ENCODE results near the gene UQCRC1.

DNA sequence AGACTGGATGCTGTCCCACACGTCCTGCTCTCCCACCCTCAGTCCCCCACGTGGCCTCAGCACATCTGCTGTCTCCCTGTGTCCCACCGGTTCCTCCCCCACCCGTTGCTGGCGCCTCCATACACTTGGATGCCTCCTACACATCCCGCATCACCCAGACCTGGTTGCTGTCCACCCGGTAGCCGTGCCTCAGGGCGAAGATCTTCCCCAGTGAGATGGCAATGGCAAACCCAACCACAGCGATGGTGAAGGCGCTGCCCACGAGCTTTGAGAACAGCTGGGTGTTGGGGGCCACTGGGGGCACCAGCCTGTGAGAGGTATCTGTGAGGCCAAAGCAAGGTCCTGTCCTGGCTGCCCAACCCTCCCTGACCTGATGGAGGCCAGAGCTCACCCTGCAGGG, 21.4 kb upstream of the UQCRC1 start:
- TF ChIP-seq EZH2phosphoT487 (IDR thresholded peaks at IDR 0.05; ENCODE audit: low read depth, severe bottlenecking, unreplicated experiment): no peak
- TF ChIP-seq EZH2 (IDR thresholded peaks at IDR 0.05; ENCODE audit: borderline replicate concordance): no peak
- TF ChIP-seq, protein P1, sequence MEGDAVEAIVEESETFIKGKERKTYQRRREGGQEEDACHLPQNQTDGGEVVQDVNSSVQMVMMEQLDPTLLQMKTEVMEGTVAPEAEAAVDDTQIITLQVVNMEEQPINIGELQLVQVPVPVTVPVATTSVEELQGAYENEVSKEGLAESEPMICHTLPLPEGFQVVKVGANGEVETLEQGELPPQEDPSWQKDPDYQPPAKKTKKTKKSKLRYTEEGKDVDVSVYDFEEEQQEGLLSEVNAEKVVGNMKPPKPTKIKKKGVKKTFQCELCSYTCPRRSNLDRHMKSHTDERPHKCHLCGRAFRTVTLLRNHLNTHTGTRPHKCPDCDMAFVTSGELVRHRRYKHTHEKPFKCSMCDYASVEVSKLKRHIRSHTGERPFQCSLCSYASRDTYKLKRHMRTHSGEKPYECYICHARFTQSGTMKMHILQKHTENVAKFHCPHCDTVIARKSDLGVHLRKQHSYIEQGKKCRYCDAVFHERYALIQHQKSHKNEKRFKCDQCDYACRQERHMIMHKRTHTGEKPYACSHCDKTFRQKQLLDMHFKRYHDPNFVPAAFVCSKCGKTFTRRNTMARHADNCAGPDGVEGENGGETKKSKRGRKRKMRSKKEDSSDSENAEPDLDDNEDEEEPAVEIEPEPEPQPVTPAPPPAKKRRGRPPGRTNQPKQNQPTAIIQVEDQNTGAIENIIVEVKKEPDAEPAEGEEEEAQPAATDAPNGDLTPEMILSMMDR (IDR thresholded peaks at IDR 0.05; ENCODE audit: poor library complexity): no peak
